ENCODE data around the gene TRIM15. TPM values are rescaled to one million over a fixed set of nuclear protein-coding genes. Genes with fewer than 3 reads are reported as not detected.

The TRIM15 gene
- total RNA-seq, 2 experiments from 2014 or later: not detected

GRCh38 chr6:30204116-30204515, 40.8 kb downstream of the TRIM15 start:
- ChIA-PET CTCF (interaction anchor here (1.1 to 1.8 kb wide), 2 partner anchors 15 to 59 kb away, joined by 3 to 6 read pairs; no protein-coding TSS in a partner anchor), POLR2A (interaction anchor here (0.7 to 2.4 kb wide), 5 partner anchors 9 to 15 kb away, joined by 3 to 8 read pairs (median 3); partner anchors contain the start of gene TRIM26)
- Mint-ChIP-seq H3K27me3 (no peaks in the 10 kb centered on the region), H3K4me3 (no peak overlapping the region), H3K27ac (no peak overlapping the region), H3K9me3 (no peaks in the 10 kb centered on the region), H3K4me1 (ENCODE audit: low read depth) (peaks cover 52% of the 10 kb centered on the region), H3K36me3 (ENCODE audit: low read depth) (peaks cover 23% of the 10 kb centered on the region)
- DNase-seq (no peak), ATAC-seq (no peak)
- TF ChIP-seq CTCF (IDR thresholded peaks at IDR 0.05): no peak
- intact Hi-C loops (cut with micrococcal nuclease): no loop called here

GRCh38 chr6:30206152-30206551, 42.8 kb downstream of the TRIM15 start:
- no peak overlapping the region for H3K4me3 Mint-ChIP-seq
- no peak overlapping the region for H3K27ac Mint-ChIP-seq
- intact Hi-C loops (cut with micrococcal nuclease): no loop called here
- DNase-seq (no peak), ATAC-seq (no peak)
- ChIA-PET POLR2A (interaction anchor here (2.4 to 4.5 kb wide), 2 partner anchors 8 to 10 kb away, joined by 6 to 31 read pairs; no protein-coding TSS in a partner anchor), CTCF (interaction anchor here (0.6 to 5.5 kb wide), 3 partner anchors 13 to 556 kb away, joined by 3 to 25 read pairs (median 5); no protein-coding TSS in a partner anchor)
- TF ChIP-seq CTCF (IDR thresholded peaks at IDR 0.05): no peak
- no peaks in the 10 kb centered on the region for H3K27me3 Mint-ChIP-seq
- H3K36me3 Mint-ChIP-seq (ENCODE audit: low read depth): peaks cover 29% of the 10 kb centered on the region
- H3K4me1 Mint-ChIP-seq (ENCODE audit: low read depth): peaks cover 64% of the 10 kb centered on the region
- H3K9me3 Mint-ChIP-seq: no peaks in the 10 kb centered on the region

GRCh38 chr6:30206799-30207618, 43.7 kb downstream of the TRIM15 start:
- Mint-ChIP-seq H3K9me3 (no peaks in the 10 kb centered on the region), H3K4me3 (no peak overlapping the region), H3K27ac (no peak overlapping the region), H3K27me3 (no peaks in the 10 kb centered on the region), H3K4me1 (ENCODE audit: low read depth) (peaks cover 66% of the 10 kb centered on the region), H3K36me3 (ENCODE audit: low read depth) (peaks cover 34% of the 10 kb centered on the region)
- ChIA-PET POLR2A (interaction anchor here (1.2 to 4.5 kb wide), 4 partner anchors 11 to 119 kb away, joined by 3 to 31 read pairs (median 5); no protein-coding TSS in a partner anchor), CTCF (interaction anchor here (0.9 to 5.5 kb wide), 2 partner anchors 12 to 103 kb away, joined by 3 to 25 read pairs; no protein-coding TSS in a partner anchor)
- ATAC-seq (no peak), DNase-seq (no peak)
- intact Hi-C loops (cut with micrococcal nuclease): no loop called here
- no peak for TF ChIP-seq CTCF (IDR thresholded peaks at IDR 0.05)

GRCh38 chr6:30207619-30208295, 44.4 kb downstream of the TRIM15 start:
- CTCF ChIA-PET: interaction anchor here (0.7 to 5.5 kb wide), 4 partner anchors 10 to 41 kb away, joined by 3 to 25 read pairs (median 3); no protein-coding TSS in a partner anchor
- Mint-ChIP-seq H3K27me3 (no peaks in the 10 kb centered on the region), H3K4me1 (ENCODE audit: low read depth) (peaks cover 63% of the 10 kb centered on the region), H3K4me3 (no peak overlapping the region), H3K36me3 (ENCODE audit: low read depth) (peaks cover 37% of the 10 kb centered on the region), H3K9me3 (no peaks in the 10 kb centered on the region), H3K27ac (no peak overlapping the region)
- POLR2A ChIA-PET: interaction anchor here (0.9 to 4.5 kb wide), 7 partner anchors 11 to 118 kb away, joined by 3 to 31 read pairs (median 4); no protein-coding TSS in a partner anchor
- TF ChIP-seq CTCF (IDR thresholded peaks at IDR 0.05): no peak
- intact Hi-C loops (cut with micrococcal nuclease): no loop called here
- no peak for ATAC-seq
- no peak for DNase-seq

Measured in activated CD8-positive, alpha-beta T cell treated with anti-CD3 and anti-CD28 coated beads for 36 hours (primary cell).